Measurements from ENCODE around the gene KIF26B.

Gene KIF26B

DNA sequence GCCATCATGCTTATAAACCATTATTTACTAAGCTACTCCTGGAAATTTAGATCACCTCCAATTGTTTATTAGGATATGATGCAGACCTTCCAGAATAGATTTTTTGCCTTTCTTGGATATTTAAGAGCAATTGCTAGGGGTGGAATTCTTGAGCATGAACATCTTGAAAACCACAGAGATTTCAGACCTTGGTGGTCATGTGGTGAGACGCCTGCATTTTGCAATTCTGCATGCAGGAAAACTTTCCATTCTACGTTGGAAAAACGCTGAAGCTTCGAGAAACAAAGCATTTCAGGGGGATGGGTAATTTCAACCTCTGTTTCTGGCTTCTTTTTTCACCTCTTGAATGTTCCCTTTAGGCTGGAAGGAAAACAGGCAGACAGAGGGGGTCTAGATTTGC, 596.3 kb downstream of the KIF26B start:
- in situ Hi-C loops (cut with MboI; ENCODE audit: low sequenced_read_pairs): no loop called here

DNA sequence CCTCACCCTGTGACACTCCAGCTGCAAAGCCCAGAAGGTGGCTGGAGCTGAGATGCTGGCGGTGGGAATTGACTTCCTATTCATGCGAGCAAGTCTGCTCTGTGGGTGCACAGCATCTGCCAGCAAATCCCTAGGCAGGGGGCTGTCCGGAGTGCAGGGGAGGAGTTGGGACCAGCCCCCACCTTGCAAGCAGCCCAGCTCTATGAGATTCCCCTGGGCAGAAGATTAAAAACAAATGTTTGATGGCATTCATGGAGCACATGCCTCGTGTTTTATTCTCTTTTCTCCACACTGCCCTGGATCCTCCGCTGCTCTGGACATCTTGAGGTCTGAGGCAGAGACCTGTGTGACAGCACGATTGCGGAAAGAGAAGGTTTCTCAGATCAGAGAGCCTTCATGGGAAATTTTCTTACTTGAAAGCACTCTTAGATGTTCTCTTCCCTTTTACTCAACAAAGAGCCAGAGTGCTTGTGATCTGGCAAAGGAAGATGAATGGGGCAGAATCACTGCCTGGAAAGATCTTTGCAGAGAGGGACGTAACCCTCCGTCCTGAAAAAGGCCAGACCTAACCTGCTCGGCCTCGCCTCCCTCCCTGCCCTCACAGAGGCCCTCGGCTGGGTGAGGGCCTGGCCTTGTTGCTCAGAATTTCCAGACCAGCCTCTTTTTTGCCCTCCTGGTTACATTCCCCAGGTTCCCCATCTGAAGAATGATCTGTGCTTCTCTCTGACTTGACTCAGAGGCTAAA, 597.1 kb downstream of the KIF26B start:
- in situ Hi-C loops (cut with MboI; ENCODE audit: low sequenced_read_pairs): no loop called here

DNA sequence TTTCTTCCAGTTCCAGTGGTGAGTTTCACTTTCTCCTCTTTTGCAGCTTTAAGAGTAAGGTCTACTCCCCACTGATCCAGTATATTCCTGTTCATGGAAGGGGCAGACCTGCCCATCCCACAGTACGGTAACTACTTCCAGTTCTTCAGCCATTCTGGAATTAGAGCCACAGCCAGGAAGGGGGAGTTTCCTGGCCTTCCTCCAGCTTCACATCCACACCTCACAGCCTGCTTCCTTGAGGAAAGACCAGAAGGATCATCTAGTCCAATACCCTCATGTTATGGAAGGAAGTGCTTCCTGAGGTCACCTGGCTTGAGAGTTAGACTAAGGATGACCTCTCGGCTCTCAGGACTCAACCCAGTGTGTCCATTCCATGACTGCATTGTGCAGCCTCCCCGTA, 597.8 kb downstream of the KIF26B start:
- in situ Hi-C loops (cut with MboI; ENCODE audit: low sequenced_read_pairs): no loop called here

DNA sequence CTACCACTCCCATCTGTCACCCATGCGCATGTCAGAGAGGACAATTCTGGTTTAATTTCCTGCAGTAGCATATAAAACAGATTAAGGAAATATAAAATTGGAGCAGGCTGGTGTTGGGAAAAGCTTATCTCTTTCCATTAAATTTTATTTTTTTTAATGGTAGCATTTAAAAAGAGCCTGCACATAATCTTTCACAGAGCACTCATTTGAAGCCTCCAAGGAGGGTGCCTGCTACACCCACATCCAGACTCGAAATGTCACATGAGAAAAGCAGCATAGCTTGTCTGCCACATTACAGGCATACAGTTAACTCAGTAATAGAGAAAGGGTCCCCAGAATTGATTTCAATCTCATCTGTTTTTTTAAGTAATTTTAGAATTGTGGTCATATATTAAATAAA, 599.0 kb downstream of the KIF26B start:
- in situ Hi-C loops (cut with MboI; ENCODE audit: low sequenced_read_pairs): no loop called here

DNA sequence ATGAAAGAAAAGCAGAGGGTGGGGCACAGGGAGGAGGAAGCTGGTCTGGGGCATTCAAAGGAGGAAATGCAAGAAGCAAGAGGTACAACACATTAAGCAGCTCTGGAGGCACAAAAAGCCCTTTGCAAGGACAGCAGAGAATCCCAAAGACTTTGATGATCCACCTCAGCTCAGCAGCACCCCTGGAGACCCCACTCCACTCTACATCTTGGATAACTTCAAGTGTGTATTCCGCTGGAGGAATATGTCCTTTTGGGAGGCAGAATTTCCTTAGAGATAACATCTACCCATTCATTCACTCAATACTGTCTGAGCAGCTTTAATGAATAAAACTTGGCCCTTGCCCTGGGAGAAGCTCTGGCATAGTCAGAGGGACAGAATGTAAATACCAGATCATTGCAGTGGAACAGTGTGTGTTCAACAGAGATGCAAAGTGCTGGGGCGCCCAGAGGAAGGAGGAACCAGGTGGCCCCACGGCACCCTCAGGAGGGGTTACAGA, 599.7 kb downstream of the KIF26B start:
- in situ Hi-C loops (cut with MboI; ENCODE audit: low sequenced_read_pairs): no loop called here

All from HL-60/S4 treated with retinoic acid at 250 ng/mL for 4 days and 3 days (cell line).